ENCODE results near the gene FBP2. TPM values are rescaled to one million over a fixed set of nuclear protein-coding genes. Genes with fewer than 3 reads are reported as not detected.

FBP2 gene
- total and polyA plus RNA-seq, 2 of the 8 experiments (the other 6 are each of a cell fraction or from before 2014, with no cell fraction given): not detected

DNA sequence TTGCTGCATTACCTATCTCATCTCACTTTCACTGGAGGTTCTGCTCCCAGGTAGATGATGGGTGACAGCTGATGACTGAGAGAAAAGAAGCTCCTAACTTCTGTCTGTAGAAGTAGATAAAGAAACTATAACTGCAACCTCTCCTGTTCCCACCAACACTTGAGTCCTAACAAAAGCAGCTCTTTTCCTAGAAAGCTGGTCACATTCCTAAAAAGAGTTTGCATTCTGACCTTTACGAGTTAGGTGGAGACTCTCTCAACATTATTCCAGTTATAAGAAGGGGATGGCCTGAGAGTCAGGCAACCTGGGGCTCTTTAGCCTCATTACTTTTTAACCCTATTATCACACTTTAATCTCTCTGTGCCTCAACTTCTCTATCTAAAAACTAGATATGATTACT lies 47.7 kb downstream of the FBP2 start:
- H3K4me1 ChIP-seq (replicated peaks in 1 of 4; ENCODE audit: control insufficient read depth in 3 of 4, insufficient read depth in 4 of 4, low read length in 3 of 4): no peaks in the 10 kb centered on the region
- TF ChIP-seq POLR2A (IDR thresholded peaks at IDR 0.05; ENCODE audit: control extremely low read depth in 1 of 2, low read depth in 2 of 2, low read length in 2 of 2) (no peak), SP4 (IDR thresholded peaks at IDR 0.05; ENCODE audit: low read length) (no peak), HDAC2 (IDR thresholded peaks at IDR 0.05; ENCODE audit: borderline replicate concordance in 1 of 2, low read depth in 2 of 2, low read length in 2 of 2) (no peak), SUZ12 (IDR thresholded peaks at IDR 0.05; ENCODE audit: low read length) (no peak), SP1 (IDR thresholded peaks at IDR 0.05; ENCODE audit: low read depth, low read length) (no peak), BCL11A (IDR thresholded peaks at IDR 0.05; ENCODE audit: low read depth in 2 of 2, low read length in 2 of 2) (no peak), SIX5 (IDR thresholded peaks at IDR 0.05; ENCODE audit: low read depth, low read length) (no peak), TEAD4 (IDR thresholded peaks at IDR 0.05; ENCODE audit: low read depth, low read length) (no peak), POLR2AphosphoS5 (IDR thresholded peaks at IDR 0.05; ENCODE audit: low read depth, low read length) (no peak), ATF2 (IDR thresholded peaks at IDR 0.05; ENCODE audit: low read length) (no peak), MAX (IDR thresholded peaks at IDR 0.05) (no peak)
- TF ChIP-seq, protein P1, sequence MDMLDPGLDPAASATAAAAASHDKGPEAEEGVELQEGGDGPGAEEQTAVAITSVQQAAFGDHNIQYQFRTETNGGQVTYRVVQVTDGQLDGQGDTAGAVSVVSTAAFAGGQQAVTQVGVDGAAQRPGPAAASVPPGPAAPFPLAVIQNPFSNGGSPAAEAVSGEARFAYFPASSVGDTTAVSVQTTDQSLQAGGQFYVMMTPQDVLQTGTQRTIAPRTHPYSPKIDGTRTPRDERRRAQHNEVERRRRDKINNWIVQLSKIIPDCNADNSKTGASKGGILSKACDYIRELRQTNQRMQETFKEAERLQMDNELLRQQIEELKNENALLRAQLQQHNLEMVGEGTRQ (IDR thresholded peaks at IDR 0.05; ENCODE audit: low read length): no peak

More for the DNA sequence above, 47.7 kb downstream of the FBP2 start:
- no peak for DNase-seq (ENCODE audit: low read depth in 1 of 2, low spot score in 2 of 2)
- ChIA-PET POLR2A (ENCODE audit: partially characterized antibody) (interaction anchor here (2.8 kb wide), 1 partner anchor 9 kb away, joined by 10 read pairs; the partner anchor contains the start of gene PCAT7), CTCF (ENCODE audit: partially characterized antibody) (interaction anchor here (2.1 kb wide), 1 partner anchor 77 kb away, joined by 5 read pairs; no protein-coding TSS in a partner anchor)
- Histone ChIP-seq H3K79me2 (ENCODE audit: control insufficient read depth in 1 of 2, insufficient read depth in 2 of 2, low read length in 2 of 2) (no peaks in the 10 kb centered on the region), H3K56ac (replicated peaks; ENCODE audit: insufficient read length, low read depth, low read length) (no peak overlapping the region), H3K27ac (ENCODE audit: low read depth, low read length) (no peak overlapping the region), H3K18ac (ENCODE audit: extremely low read depth, low read length) (no peak overlapping the region), H2BK15ac (ENCODE audit: low read length) (no peak overlapping the region), H3K4ac (replicated peaks; ENCODE audit: insufficient read length, low read depth, low read length) (no peak overlapping the region), H3K4me2 (ENCODE audit: insufficient read depth in 1 of 2, low read depth in 2 of 2, low read length in 2 of 2) (no peak overlapping the region), H2AFZ (ENCODE audit: low read length) (no peak overlapping the region), H3K9ac (replicated peaks in 1 of 4; ENCODE audit: extremely low read depth in 1 of 4, low read depth in 3 of 4, low read length in 3 of 4) (no peak overlapping the region), H3K27me3 (replicated peaks in 1 of 4; ENCODE audit: control insufficient read depth in 3 of 4, extremely low read depth in 1 of 4, insufficient read depth in 3 of 4, low read length in 3 of 4) (no peaks in the 10 kb centered on the region), H2BK12ac (ENCODE audit: low read depth, low read length) (no peak overlapping the region), H4K5ac (ENCODE audit: insufficient read length, low read depth, low read length) (no peak overlapping the region), H2BK5ac (ENCODE audit: low read depth, low read length) (no peak overlapping the region), H3K23me2 (ENCODE audit: low read depth, low read length) (no peaks in the 10 kb centered on the region), H3K9me3 (ENCODE audit: insufficient read depth in 2 of 2, low read depth in 1 of 2, low read length in 1 of 2) (peaks cover 0 to 5% of the 10 kb centered on the region in 2 experiments; a peak in 2 of 4 replicates), H3K14ac (ENCODE audit: insufficient read length) (no peak overlapping the region), H3K36me3 (ENCODE audit: control insufficient read depth in 2 of 4, insufficient read depth in 4 of 4, low read length in 3 of 4) (peaks cover 0 to 1% (median 0%) of the 10 kb centered on the region in 4 experiments; a peak in 2 of 8 replicates), H3K23ac (ENCODE audit: insufficient read length) (no peak overlapping the region), H3K79me1 (ENCODE audit: low read depth, low read length) (no peaks in the 10 kb centered on the region), H2BK120ac (replicated peaks; ENCODE audit: low read depth, low read length) (no peak overlapping the region), H3K4me3 (ENCODE audit: extremely low read depth in 1 of 4, insufficient read depth in 2 of 4, low read depth in 3 of 4, low read length in 4 of 4) (no peak overlapping the region), H4K91ac (replicated peaks; ENCODE audit: insufficient read length, low read length) (no peak overlapping the region), H4K20me1 (replicated peaks in 1 of 2; ENCODE audit: control insufficient read depth in 1 of 2, insufficient read depth in 2 of 2, low read length in 2 of 2) (no peaks in the 10 kb centered on the region), H2BK20ac (ENCODE audit: low read length) (no peak overlapping the region), H2AK5ac (ENCODE audit: low read depth, low read length) (no peak overlapping the region), H4K8ac (ENCODE audit: extremely low read depth, insufficient read depth, low read length) (no peak overlapping the region)
- no peak for FAIRE-seq
- WGBS, 2 experiments (ENCODE audit: extremely low coverage in 1 of 2, insufficient coverage in 1 of 2, insufficient read length in 1 of 2, insufficient replicate concordance in 2 of 2, low coverage in 1 of 2, low lambda C conversion rate in 2 of 2, missing lambda C conversion rate in 1 of 2): 85% methylated on average over 1 of the region's 1 CpG; no CpG with 5 or more reads in 1 of the 2 experiments

Data from H1 (cell line).